Fibroblast of peridontal ligament (primary cell): ENCODE data around the gene SLFN5.
A peak's percentile ranks its signal among the peaks of the same experiment; 100 is the strongest.
"Not testable (repeated sequence)": the region's sequence is repeated elsewhere in the genome, so short reads cannot be mapped to it uniquely, and the experiment has no call there.

Source experiments
- DNase-seq: peaks from one replicate; pipeline ENCODE4 v3.0.0-alpha.2; 2010; ENCODE audit errors: extremely low read depth

The SLFN5 gene

DNA sequence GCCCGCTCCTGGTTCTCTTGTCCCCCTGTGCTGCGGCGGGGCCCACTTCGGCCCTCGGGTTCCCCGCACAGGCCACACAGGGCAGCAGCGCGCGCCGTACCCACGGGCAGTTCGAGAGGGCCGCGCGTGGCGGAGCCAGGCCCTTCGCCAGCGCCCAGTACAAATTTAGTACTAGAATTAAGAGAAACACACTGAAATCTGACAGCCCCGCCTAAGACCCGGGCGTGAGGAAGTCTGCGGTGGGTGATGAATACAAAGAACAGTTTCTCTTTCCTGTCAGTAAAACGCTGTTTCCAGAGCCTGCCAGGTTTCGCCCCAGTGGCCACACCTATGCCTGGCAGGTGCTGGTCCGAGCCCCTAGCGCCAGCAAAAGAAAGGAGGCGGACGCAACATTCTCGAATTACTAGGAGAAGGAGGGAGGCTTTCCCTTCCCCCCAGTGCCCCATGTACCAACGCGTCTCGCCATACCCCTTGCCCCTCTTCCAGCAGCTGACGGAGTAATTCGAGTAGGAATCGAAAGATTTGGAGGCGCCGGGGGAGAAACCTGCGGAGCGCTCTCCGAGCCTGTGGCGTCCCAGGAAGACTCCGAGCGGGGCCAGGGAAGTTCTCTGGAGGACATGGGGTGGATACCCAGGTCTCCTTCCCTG, 591 bp upstream of the SLFN5 start:
- DNase-seq = no peak

DNA sequence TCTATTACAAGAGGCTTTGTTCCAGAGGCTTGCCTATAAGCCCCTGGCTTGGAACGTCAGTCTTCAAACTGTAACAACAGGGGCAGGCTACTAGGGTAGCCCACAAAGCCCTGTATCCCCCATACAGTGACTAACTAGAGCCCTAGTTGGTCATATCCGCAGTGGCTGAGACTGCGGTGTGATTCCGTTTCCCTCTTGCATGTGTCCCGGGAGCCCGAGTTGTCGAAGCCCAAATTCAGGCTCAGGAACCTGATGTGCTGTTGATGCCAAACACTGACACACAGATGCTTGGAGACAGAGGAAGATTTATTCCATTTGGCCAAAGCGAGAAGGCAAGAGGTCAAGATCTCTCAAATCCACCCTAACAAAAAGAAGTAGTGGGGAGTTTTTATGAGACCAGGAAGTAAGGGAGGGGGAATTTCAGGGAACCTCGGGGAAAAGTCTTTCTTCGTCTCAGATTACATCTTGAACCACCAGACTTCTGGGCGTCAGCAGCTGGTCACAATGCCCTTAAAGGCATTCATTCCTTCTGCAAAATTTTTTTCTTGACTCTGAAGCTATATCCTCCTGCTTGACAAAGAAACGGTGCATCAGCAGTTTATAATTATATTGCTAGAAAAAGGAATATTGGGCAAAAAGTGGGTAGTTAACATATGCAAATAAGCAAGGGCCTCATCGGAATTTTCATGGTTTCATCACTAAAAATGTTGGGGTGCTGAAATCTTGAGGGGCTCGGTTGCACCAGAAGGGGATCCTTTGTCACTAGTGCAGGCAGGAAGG, 879 bp downstream of the SLFN5 start:
- DNase-seq = peak; percentile 78

DNA sequence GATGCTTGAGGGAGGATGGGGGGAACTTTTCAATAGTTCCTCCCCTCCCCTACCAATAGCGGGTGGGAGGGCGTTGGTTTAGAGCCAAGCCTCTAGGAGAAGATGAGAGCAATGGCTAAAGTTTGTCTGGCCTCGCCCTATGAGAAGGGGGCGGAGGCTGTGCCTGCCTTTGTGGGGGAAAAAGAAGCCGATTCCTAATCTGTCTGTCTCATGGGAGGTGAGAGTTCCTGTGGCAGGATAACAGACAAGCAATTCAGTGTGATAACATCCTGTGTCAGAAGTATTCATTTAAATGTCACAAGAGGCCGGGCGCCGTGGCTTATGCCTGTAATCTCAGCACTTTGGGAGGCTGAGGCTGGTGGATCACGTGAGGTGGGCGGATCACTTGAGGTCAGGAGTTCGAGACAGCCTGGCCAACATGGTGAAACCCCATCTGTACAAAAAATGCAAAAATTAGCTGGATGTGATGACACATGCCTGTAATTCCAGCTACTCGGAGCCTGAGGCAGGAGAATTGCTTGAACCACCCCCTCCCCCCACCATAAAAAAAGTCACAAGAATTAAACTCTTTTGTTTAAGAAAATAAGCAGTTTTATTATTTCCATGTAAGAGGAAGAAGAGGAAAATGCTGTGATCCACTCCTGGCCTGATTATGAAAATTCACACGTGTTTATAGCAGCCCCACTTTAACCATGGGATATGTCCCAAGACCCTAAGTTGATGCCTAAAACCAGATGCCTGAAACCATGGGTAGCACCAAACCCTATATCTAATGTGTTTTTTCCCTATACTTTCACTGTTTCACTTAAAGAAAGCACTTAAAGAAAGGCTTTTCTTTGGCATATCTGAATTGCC, 1.7 kb downstream of the SLFN5 start:
- peak; percentile 92 for DNase-seq

DNA sequence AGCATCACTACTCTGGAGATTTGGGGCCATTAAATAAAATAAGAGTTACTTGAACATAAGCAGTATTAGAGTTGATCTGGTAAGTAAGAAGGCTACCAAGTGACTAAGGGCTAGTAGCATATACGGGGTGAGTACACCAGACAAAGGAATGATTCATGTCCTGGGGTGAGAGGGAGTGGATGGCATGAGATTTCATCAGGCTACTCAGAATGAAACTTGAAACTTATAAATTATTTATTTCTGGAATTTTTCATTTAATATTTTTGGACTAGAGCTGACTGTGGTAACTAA, 2.3 kb downstream of the SLFN5 start:
- DNase-seq = peak; percentile 98

DNA sequence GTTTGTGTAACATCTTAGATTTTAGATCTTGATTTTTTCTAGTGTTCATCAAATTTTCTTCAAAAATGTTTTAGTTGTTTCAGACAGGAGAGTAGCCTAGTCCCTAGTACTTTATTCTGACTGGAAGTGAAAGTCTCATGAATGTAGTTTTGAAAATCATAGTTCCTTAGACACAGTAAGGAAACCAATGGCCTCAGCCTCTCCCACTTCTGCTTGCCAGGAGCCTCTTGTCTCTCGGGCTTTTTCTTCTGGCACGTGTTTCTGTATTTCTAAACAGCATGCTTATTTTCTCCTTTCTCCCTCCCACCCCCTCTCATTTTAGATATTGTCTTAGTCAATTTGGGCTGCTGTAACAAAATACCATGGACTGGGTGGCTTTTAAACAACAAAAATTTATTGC, 9.8 kb downstream of the SLFN5 start:
- peak; percentile 53 for DNase-seq

DNA sequence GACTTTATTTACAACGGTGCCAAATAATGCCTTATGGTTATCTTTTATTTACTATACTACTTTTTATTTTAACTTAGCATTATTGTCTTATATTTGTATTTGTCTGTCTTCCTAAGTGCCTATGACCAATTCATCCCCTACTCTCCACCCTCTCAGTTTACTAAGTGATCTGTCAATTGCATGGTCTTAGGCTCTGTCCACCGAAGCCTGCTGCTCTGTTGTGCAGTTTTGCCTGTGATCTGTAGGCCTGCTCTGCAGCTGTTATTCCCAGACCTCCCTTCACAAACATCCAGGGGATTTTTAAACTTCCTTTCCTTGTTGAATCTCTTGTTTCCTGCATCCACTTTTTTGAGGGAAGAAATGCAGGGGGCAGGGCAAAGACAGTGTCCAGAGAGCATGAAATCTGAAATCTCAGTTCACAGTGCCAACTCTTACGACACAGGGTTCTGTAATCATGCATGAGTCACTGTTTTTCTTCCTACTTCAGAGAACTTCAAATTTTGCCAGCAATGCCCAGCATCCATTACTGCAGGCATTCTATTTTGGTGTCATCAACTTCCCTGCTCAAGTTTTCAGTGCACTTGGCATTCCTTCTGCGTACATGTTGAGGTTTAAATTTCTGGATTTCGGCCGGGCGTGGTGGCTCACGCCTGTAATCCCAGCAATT, 11.4 kb downstream of the SLFN5 start:
- peak; percentile 100 for DNase-seq

DNA sequence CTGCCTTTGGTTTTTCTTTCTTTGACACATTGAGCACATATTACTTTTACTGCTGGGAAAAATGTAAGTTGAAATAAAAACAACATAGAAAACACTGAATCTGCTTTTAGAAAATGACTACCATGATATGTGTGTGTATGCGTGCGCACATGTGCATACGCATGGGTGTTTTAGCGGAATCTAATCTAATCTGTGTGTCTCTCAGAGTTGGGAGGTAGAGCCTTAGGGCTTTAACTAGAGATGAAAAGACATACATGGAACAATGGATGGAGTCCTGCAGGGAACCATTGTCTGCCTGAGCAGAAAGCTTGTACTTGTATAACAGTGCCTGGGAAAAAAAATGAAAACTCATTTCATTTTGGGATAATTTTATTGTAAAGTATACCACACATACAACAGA, 12.4 kb downstream of the SLFN5 start:
- DNase-seq = no peak

DNA sequence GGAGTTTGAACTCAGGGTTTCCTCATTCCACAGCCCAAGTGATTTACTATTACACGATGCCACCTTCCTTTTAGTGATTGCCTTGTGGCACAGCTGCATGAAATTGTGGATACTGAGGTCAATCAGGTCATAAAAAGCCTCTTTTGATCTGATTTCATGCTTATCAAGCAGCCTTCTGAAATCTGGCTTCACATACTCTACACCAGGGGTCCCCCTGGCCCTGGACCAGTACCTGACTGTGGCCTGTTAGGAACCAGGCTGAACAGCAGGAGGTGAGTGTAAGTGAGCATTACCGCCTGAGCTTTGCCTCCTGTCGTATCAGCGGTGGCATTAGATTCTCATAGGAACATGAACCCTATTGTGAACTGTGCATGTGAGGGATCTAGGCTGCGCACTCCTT, 13.8 kb downstream of the SLFN5 start:
- no peak for DNase-seq

DNA sequence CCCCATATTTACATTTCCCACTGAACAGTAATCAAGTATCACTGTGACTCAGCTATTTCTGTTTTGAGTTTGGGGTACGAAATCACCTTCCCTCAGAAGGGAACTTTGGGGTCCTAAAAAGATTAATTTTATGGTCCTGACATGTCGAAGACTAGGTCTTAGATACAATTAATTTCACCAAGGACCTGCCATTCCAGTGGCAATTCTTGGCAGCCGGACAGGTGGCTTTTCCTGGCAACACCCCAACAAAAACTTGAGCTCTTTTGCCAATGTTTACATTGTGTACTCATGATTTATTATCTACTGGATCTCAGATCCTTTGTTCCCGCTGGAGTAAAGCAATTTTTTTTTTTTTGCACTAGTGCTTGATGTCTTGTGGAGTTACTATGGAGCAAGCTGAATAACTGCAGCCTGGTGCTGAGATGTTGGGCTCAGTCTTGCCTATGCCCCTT, 14.4 kb downstream of the SLFN5 start:
- DNase-seq = peak; percentile 46

DNA sequence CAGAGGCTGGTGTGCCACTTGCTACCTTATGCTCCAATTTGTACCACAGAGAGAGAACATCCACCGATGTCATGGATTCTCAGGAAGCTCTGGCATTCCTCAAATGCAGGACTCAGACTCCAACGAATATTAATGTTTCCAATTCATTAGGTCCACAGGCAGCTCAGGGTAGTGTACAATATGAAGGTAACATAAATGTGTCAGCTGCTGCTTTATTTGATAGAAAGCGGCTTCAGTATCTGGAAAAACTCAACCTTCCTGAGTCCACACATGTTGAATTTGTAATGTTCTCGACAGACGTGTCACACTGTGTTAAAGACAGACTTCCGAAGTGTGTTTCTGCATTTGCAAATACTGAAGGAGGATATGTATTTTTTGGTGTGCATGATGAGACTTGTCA, 16.1 kb downstream of the SLFN5 start:
- no peak for DNase-seq

DNA sequence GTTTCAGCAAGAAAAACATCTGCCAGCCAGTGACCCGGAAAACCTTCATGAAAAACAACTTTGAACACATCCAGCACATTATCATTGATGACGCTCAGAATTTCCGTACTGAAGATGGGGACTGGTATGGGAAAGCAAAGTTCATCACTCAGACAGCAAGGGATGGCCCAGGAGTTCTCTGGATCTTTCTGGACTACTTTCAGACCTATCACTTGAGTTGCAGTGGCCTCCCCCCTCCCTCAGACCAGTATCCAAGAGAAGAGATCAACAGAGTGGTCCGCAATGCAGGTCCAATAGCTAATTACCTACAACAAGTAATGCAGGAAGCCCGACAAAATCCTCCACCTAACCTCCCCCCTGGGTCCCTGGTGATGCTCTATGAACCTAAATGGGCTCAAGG, 22.2 kb downstream of the SLFN5 start:
- no peak for DNase-seq

DNA sequence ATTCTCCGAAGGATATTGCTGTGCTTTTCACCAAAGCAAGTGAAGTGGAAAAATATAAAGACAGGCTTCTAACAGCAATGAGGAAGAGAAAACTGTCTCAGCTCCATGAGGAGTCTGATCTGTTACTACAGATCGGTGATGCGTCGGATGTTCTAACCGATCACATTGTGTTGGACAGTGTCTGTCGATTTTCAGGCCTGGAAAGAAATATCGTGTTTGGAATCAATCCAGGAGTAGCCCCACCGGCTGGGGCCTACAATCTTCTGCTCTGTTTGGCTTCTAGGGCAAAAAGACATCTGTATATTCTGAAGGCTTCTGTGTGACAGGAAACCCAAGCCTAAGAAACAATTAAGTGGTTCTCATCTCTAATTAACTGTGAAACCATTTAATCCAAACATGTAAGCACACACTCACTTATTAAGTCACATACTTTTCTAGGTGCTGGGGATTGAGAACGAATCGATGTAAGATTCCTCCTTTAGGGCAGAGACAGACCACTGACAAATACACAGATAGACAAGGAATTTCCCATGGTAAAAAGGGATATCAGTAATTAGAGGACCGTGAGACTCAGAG, 22.8 kb downstream of the SLFN5 start:
- no peak for DNase-seq

DNA sequence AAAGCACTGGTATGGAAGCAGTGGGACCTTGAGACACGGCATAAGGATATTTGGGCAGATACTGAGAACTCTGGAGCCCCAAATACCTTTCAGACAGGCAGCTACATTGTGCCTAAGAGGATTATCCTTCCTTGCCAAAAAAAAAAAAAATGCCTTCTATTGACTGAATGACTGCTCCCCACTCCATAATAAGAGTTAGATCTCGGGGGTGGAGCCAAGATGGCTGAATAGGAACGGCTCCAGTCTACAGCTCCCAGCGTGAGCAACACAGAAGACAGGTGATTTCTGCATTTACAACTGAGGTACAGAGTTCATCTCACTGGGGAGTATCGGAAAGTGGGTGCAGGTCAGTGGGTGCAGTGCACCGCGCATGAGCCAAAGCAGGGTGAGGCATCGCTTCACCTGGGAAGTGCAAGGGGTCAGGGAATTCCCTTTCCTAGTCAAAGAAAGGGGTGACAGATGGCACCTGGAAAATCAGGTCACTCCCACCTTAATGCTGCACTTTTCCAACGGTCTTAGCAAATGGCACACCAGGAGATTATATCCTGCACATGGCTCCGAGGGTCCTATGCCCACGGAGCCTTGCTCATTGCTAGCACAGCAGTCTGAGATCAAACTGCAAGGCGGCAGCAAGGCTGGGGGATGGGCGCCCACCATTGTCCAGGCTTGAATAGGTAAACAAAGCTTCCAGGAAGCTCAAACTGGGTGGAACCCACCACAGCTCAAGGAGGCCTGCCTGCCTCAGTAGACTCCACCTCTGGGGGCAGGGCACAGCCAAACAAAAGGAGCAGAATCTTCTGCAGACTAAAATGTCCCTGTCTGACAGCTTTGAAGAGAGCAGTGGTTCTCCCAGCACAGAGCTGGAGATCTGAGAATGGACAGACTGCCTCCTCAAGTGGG, 31.5 kb downstream of the SLFN5 start:
- DNase-seq = not testable (repeated sequence)

DNA sequence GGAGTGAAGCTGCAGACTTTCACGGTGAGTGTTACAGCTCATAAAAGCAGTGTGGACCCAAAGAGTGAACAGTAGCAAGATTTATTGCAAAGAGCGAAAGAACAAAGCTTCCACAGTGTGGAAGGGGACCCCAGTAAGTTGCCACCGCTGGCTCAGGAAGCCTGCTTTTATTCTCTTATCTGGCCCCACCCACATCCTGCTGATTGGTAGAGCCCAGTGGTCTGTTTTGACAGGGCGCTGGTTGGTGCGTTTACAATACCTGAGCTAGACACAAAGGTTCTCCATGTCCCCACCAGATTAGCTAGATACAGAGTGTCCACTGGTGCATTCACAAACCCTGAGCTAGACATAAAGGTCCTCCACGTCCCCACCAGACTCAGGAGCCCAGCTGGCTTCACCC, 35.6 kb downstream of the SLFN5 start:
- not testable (repeated sequence) for DNase-seq

DNA sequence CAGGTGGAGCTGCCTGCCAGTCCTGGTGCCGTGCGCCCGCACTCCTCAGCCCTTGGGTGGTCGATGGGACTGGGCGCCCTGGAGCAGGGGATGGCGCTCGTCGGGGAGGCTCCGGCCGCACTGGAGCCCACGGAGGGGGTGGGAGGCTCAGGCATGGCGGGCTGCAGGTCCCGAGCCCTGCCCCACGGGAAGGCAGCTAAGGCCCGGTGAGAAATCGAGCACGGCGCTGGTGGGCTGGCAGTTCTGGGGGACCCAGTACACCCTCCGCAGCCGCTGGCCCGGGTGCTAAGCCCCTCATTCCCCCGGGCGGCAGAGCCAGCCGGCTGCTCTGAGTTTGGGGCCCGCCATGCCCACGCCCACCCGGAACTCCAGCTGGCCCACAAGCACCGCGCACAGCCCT, 36.0 kb downstream of the SLFN5 start:
- not testable (repeated sequence) for DNase-seq

DNA sequence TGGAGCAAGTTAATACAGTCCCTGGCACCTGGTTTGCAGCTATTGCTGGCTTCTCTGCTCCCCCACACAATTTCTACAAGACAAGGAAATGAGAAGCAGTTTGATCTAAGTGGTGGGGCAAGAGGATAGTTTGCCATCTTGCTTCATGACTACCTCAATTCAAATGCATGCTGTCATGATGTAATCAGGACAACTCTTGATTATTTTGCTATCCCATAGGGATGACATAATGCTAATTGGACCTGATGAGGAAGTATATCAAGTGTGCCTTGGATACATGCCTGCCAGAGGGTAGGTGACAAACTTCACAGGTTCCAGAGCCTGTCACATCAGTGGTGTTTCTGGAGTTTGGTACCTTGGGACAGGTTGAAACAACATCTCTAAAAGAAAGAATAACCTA, 40.9 kb downstream of the SLFN5 start:
- DNase-seq = no peak

DNA sequence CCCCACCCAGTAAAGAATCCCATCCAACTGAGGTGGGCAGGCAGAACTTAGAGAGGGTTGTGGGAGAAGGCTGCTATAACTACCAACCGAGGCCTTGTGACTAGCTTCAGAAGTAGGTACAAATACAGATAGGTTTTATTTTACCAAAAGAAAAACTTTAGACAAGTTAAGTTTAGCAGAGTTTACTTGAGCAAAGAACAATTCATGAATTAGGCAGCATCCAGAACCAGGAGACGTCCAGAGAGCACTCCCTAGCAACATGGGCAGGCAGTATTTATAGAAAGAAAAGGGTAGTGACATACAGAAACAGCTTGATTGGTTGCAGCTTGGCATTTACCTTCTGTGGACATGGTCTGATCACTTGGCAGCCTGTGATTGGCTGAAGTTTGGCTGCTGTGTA, 42.1 kb downstream of the SLFN5 start:
- no peak for DNase-seq

DNA sequence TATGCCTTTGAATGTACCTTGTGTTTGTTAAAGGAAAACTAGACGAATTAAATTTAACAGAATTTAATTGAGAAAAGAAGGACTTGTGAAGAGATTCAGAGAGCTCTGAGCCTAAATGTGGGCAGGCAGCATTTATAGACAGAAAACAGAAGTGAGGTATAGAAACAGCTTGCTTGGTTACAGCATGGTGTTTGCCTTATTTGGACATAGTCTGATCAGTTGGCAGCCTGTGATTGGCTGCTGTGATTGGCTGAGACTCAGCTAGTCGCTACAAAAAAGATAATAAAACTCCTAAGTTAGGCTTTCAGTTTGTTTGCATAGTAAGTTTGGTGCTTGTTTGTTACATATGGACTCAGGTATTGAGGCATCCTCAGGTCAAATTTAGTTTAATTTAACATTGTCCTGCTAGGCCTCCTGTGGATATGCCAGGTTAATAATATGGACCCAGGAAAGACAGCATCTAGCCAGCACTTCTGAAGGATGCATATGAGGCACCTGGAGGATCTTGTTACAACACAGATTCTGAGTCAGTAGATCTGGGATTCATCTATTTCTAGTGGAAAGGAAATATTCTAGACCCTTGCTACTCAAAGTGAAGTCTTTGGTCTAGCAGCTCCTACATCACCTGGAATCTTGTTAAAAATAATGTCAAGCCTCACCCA, 43.4 kb downstream of the SLFN5 start:
- peak; percentile 13 for DNase-seq

DNA sequence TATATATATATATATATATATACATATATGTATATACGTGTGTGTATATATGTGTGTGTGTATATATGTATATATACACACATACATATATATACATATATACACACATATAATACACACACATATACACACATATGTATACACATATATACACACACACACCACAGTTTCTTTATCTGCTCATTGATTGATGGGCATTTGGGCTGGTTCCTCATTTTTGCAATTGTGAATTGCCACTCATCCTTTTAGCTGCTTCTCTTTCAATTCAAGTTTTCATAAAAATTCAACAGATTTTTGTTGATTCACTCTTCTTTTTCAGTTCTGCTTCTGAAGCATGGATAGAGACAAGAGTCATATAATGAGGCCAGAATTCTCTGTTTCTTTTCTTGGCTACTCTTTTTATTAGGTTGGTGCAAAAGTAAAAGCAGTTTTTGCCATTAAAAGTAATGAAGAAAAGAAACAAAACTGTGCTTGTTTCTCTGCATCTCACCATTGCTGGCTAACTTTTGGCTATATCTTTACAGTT, 44.5 kb downstream of the SLFN5 start:
- DNase-seq = no peak

DNA sequence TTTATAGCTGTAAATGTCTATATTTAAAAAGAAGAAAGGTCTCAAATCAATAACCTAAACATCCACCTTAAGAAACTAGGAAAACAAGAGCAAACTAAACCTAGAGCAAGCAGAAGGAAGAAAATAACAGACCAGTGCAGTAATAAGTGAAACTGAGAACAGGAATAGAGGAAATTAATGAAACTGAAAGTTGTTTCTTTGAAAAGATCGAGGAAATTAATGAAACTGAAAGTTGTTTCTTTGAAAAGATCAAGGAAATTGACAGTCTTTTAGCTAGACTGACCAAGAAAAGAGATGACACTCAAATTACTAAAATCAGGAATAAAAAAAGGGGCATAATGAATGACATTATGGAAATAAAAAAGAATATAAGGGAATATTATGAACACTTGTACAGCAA, 46.4 kb downstream of the SLFN5 start:
- no peak for DNase-seq
